Endodermal cell (in vitro differentiated cells): ENCODE results near the gene TTLL12. TPM values are rescaled to one million over a fixed set of nuclear protein-coding genes. Genes with fewer than 3 reads are reported as not detected.
"Not testable (repeated sequence)": the region's sequence is repeated elsewhere in the genome, so short reads cannot be mapped to it uniquely, and the experiment has no call there.

Experiments
- DNase-seq: peaks from one replicate; pipeline ENCODE4 v3.0.0-alpha.2; 2017
- H3K27ac ChIP-seq: 2 replicates; pipeline ENCODE4 v1.5.1; 2013; ENCODE audit warnings: mild to moderate bottlenecking, low read depth, low read length, moderate library complexity
- H3K27me3 ChIP-seq: 2 replicates; pipeline ENCODE4 v1.6.1; 2013; ENCODE audit warnings: mild to moderate bottlenecking, low read length, moderate library complexity; ENCODE audit not compliant: insufficient read depth, control insufficient read depth, poor library complexity, severe bottlenecking
- H3K36me3 ChIP-seq: 2 replicates; pipeline ENCODE4 v1.7.0; 2013; ENCODE audit warnings: mild to moderate bottlenecking, low read length, moderate library complexity; ENCODE audit not compliant: control insufficient read depth, insufficient read depth
- H3K4me1 ChIP-seq: one replicate; pipeline ENCODE4 v1.7.0; 2013; ENCODE audit warnings: low read length; ENCODE audit not compliant: control insufficient read depth, insufficient read depth
- H3K4me3 ChIP-seq: 2 replicates; pipeline ENCODE4 v1.5.1; 2013; ENCODE audit warnings: mild to moderate bottlenecking, low read length, moderate library complexity
- H3K9ac ChIP-seq: 2 replicates; pipeline ENCODE4 v1.6.1; 2013; ENCODE audit warnings: mild to moderate bottlenecking, low read length, moderate library complexity; ENCODE audit not compliant: poor library complexity, severe bottlenecking; ENCODE audit errors: extremely low read depth
- H3K9me3 ChIP-seq: 2 replicates; pipeline ENCODE4 v1.6.1; 2013; ENCODE audit warnings: mild to moderate bottlenecking, low read length, moderate library complexity; ENCODE audit not compliant: control insufficient read depth
- H3K27ac Mint-ChIP-seq: 2 replicates; pipeline ENCODE4 v1.8.0; 2020; ENCODE audit warnings: mixed read lengths
- H3K27me3 Mint-ChIP-seq: 2 replicates; pipeline ENCODE4 v1.8.0; 2021; ENCODE audit warnings: mild to moderate bottlenecking, mixed read lengths; ENCODE audit not compliant: insufficient read depth
- H3K36me3 Mint-ChIP-seq: 2 replicates; pipeline ENCODE4 v1.8.0; 2020; ENCODE audit warnings: low read depth, mixed read lengths
- H3K4me1 Mint-ChIP-seq: 2 replicates; pipeline ENCODE4 v1.8.0; 2020; ENCODE audit warnings: mixed read lengths
- H3K4me3 Mint-ChIP-seq: 2 replicates; pipeline ENCODE4 v1.8.0; 2020; ENCODE audit warnings: mild to moderate bottlenecking, moderate library complexity, mixed read lengths
- H3K9me3 Mint-ChIP-seq: 2 replicates; pipeline ENCODE4 v1.8.0; 2020; ENCODE audit warnings: mild to moderate bottlenecking, mixed read lengths
- CTCF ChIP-seq: fragments of 200-600 bp; sonication (generic); conservative IDR thresholded peaks from 2 replicates; pipeline ENCODE4 v1.5.0; 2021; ENCODE audit warnings: antibody characterized with exemption, mild to moderate bottlenecking
- WGBS, 2 experiments: methylation state at CpG; one replicate each; pipeline versions ENCODE4 v1.1.5 to v1.1.7; 2013; ENCODE audit warnings: missing lambda C conversion rate in 2 of 2, mixed read lengths in 1 of 2; ENCODE audit not compliant: insufficient coverage in 1 of 2, insufficient read length in 1 of 2; 5-methylcytosine and 5-hydroxymethylcytosine counted together
- total RNA-seq, 2 donors: library from RNA; stranded (reverse); fragmentation: NEBNext Ultra II Directional in 1 of 2; extraction: Animal tissue kit (Norgen Biotek cat#: 25700) in 1 of 2; gene quantifications; 2 replicates in 1 of 2; 3 replicates in 1 of 2; pipeline ENCODE4 v1.2.1, GENCODE V29; 2021

Gene TTLL12
- total RNA-seq, 2 donors from 2014 or later, result 49.8 to 71.0 TPM

DNA sequence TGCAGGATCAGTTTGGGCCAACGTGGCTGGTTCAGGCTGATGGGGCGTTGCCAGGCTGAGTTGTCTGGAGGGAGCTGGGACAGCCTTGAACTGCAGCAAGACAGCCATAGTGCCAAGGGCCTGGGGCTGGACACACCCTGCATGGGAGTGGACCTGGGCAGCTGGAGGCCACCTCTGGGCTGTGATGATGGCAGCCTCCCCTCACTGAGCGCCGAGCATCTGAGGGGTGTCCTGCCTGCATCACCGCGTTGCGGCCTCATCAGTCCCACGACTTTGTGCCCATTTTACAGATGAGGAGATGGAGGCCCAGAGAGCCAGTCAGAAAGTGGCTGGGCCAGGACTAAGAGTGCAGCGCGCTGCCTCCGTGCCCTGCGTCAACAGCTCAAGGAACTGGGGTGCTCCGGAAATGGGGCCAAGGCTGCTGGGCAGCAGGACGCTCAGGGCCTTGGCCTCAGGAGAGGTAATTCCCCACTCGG is 36.2 kb downstream of the TTLL12 start:
- no peaks in the 10 kb centered on the region for H3K36me3 Mint-ChIP-seq
- H3K4me3 Mint-ChIP-seq, result peak overlapping the region; percentile 60
- DNase-seq, result no peak
- 89 to 97% methylated on average over 6 to 15 of the region's 15 CpGs for WGBS, 2 experiments
- no peaks in the 10 kb centered on the region for H3K9me3 Mint-ChIP-seq
- Histone ChIP-seq H3K9ac (no peak overlapping the region), H3K4me3 (no peak overlapping the region), H3K27ac (no peak overlapping the region), H3K27me3 (no peaks in the 10 kb centered on the region), H3K36me3 (no peaks in the 10 kb centered on the region), H3K9me3 (no peaks in the 10 kb centered on the region), H3K4me1 (peaks cover 4% of the 10 kb centered on the region)
- no peak for TF ChIP-seq CTCF
- peaks cover 2% of the 10 kb centered on the region for H3K4me1 Mint-ChIP-seq
- peaks cover 16% of the 10 kb centered on the region for H3K27me3 Mint-ChIP-seq
- H3K27ac Mint-ChIP-seq, result no peak overlapping the region

- H3K9me3 Mint-ChIP-seq, result no peaks in the 10 kb centered on the region
- no peak overlapping the region for H3K27ac ChIP-seq
- no peak overlapping the region for H3K4me3 ChIP-seq
- H3K9me3 ChIP-seq, result no peaks in the 10 kb centered on the region
- H3K4me1 ChIP-seq, result peaks cover 4% of the 10 kb centered on the region
- no peak overlapping the region for H3K27ac Mint-ChIP-seq
- WGBS, 2 experiments, result 68 to 76% methylated on average over 4 to 6 of the region's 6 CpGs
- peaks cover 16% of the 10 kb centered on the region for H3K27me3 Mint-ChIP-seq
- H3K36me3 Mint-ChIP-seq, result no peaks in the 10 kb centered on the region
- peaks cover 5% of the 10 kb centered on the region for H3K4me1 Mint-ChIP-seq
- no peak for DNase-seq
- TF ChIP-seq CTCF, result no peak
- H3K27me3 ChIP-seq, result no peaks in the 10 kb centered on the region
- H3K4me3 Mint-ChIP-seq, result no peak overlapping the region
- no peak overlapping the region for H3K9ac ChIP-seq
- no peaks in the 10 kb centered on the region for H3K36me3 ChIP-seq
These were observed 38.4 kb downstream of the TTLL12 start for GRCh38 chr22:43148581-43148980.

- Mint-ChIP-seq H3K4me1 (peaks cover 6% of the 10 kb centered on the region), H3K4me3 (no peak overlapping the region), H3K36me3 (no peaks in the 10 kb centered on the region), H3K27ac (no peak overlapping the region), H3K9me3 (no peaks in the 10 kb centered on the region), H3K27me3 (peaks cover 13% of the 10 kb centered on the region)
- H3K4me3 ChIP-seq, result no peak overlapping the region
- H3K9ac ChIP-seq, result no peak overlapping the region
- H3K27ac ChIP-seq, result no peak overlapping the region
- WGBS, 2 experiments, result 91% methylated on average over 6 to 8 of the region's 8 CpGs
- no peak for TF ChIP-seq CTCF
- DNase-seq, result no peak
- H3K27me3 ChIP-seq, result no peaks in the 10 kb centered on the region
- H3K9me3 ChIP-seq, result no peaks in the 10 kb centered on the region
- H3K4me1 ChIP-seq, result peaks cover 4% of the 10 kb centered on the region
- no peaks in the 10 kb centered on the region for H3K36me3 ChIP-seq
These were observed 39.1 kb downstream of the TTLL12 start for GRCh38 chr22:43147821-43148220.

DNA sequence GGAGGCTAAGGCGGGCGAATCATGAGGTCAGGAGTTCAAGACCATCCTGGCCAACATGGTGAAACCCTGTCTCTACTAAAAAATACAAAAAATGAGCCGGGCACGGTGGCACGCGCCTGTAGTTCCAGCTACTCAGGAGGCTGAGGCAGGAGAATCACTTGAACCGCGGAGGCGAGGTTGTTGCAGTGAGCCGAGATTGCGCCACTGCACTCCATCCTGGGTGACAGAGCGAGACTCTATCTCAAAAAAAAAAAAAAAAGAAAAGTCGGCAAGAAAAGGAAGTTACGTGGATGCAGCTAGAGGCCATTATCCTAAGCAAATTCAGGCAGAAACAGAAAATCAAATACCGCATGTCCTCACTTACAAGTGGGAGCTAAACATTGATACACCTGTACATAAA is 40.6 kb downstream of the TTLL12 start:
- not testable (repeated sequence) for H3K27me3 Mint-ChIP-seq, DNase-seq, H3K4me3 Mint-ChIP-seq, H3K27ac Mint-ChIP-seq, H3K4me1 ChIP-seq, H3K9ac ChIP-seq, H3K27ac ChIP-seq, H3K36me3 ChIP-seq, H3K9me3 ChIP-seq, H3K9me3 Mint-ChIP-seq, H3K36me3 Mint-ChIP-seq, H3K4me1 Mint-ChIP-seq, H3K27me3 ChIP-seq, H3K4me3 ChIP-seq
- 94 to 97% methylated on average over 14 to 15 of the region's 15 CpGs for WGBS, 2 experiments

GRCh38 chr22:43145371-43145770 is 41.6 kb downstream of the TTLL12 start:
- DNase-seq, H3K4me3 Mint-ChIP-seq, H3K9me3 ChIP-seq, H3K27me3 Mint-ChIP-seq, H3K4me1 Mint-ChIP-seq, H3K9me3 Mint-ChIP-seq, H3K27ac Mint-ChIP-seq, H3K36me3 Mint-ChIP-seq, H3K36me3 ChIP-seq, H3K27ac ChIP-seq, H3K4me1 ChIP-seq, H3K4me3 ChIP-seq, H3K27me3 ChIP-seq: not testable (repeated sequence)
- WGBS, 2 experiments, result 79 to 92% methylated on average over 8 of the region's 8 CpGs
- peak overlapping the region; percentile 15 for H3K9ac ChIP-seq
